Gastrocnemius medialis (tissue), 4 donors: ENCODE measurements around the gene AOC2. TPM values are rescaled to one million over a fixed set of nuclear protein-coding genes. Genes with fewer than 3 reads are reported as not detected.

Source experiments
- ATAC-seq, 2 donors: fragments of 150-250 bp; one replicate each; pipeline ENCODE4 v1.9.1; 2016
- DNase-seq, 2 donors: peaks; one replicate each; pipeline ENCODE4 v3.0.0-alpha.2; 2019
- H3K27ac ChIP-seq, 4 donors: fragments of 200-600 bp; sonication (generic); 1 replicate in 1 of 4; 2 replicates in 3 of 4; pipeline ENCODE4 v1.5.1; 2016 to 2018; ENCODE audit warnings: mild to moderate bottlenecking in 2 of 4, moderate library complexity in 1 of 4
- H3K27me3 ChIP-seq, 3 donors: fragments of 200-600 bp; sonication (generic) in 2 of 3; 1 replicate in 1 of 3; 2 replicates in 2 of 3; pipeline versions ENCODE4 v1.5.1 to v1.6.0; 2016 to 2019; ENCODE audit warnings: mild to moderate bottlenecking in 1 of 3, moderate library complexity in 1 of 3
- H3K36me3 ChIP-seq, 2 donors: fragments of 200-600 bp; sonication (generic) in 1 of 2; one replicate each; pipeline ENCODE4 v1.5.1; 2017 to 2018
- H3K4me1 ChIP-seq, 2 donors: fragments of 200-600 bp; sonication (generic) in 1 of 2; one replicate each; pipeline ENCODE4 v1.5.1; 2016 to 2017; ENCODE audit warnings: mild to moderate bottlenecking in 2 of 2
- H3K4me3 ChIP-seq, 4 donors: fragments of 200-600 bp; sonication (generic) in 3 of 4; 1 replicate in 1 of 4; 2 replicates in 3 of 4; pipeline ENCODE4 v1.5.1; 2016 to 2019; ENCODE audit warnings: mild to moderate bottlenecking in 2 of 4
- H3K9me3 ChIP-seq, 3 donors: fragments of 200-600 bp; sonication (generic) in 2 of 3; 1 replicate in 1 of 3; 2 replicates in 2 of 3; pipeline ENCODE4 v1.5.1; 2016 to 2019
- CTCF ChIP-seq, 5 experiments: fragments of 450-650 bp in 3 of 5; fragments of 200-600 bp in 2 of 5; sonication (generic) in 2 of 5; IDR thresholded peaks in 4 of 5; conservative IDR thresholded peaks in 1 of 5; 1 replicate in 4 of 5; 2 replicates in 1 of 5; pipeline ENCODE4 v1.5.1; 2016 to 2019; ENCODE audit warnings: antibody characterized with exemption in 5 of 5, mild to moderate bottlenecking in 3 of 5, moderate library complexity in 3 of 5
- POLR2A ChIP-seq, 2 donors: fragments of 450-650 bp; IDR thresholded peaks; one replicate each; pipeline ENCODE4 v1.6.1; 2017; ENCODE audit warnings: antibody characterized with exemption in 2 of 2, mild to moderate bottlenecking in 2 of 2, moderate library complexity in 2 of 2
- in situ Hi-C, 4 donors: fragments of 200-750 bp; cut with MboI; loops; one replicate each; pipeline versions ENCODE4 v1.15.0 to v1.8.0; 2017; ENCODE audit warnings: low sequenced_read_pairs in 4 of 4
- intact Hi-C: fragments of 100-400 bp; cut with DNase I; formaldehyde crosslinking; loops from one replicate; pipeline ENCODE4 v1.15.1; 2023; ENCODE audit warnings: low total_unique reads
- total RNA-seq, 4 donors: library from RNA; depleted of rRNA; stranded (reverse); fragments of >200 nt; gene quantifications; one replicate each; pipeline versions ENCODE4 v1.1.0 to v1.2.3, GENCODE V29; 2016

Gene AOC2
- total RNA-seq, 4 donors from 2014 or later = 0.81 to 1.2 (median 1.0) TPM

DNA sequence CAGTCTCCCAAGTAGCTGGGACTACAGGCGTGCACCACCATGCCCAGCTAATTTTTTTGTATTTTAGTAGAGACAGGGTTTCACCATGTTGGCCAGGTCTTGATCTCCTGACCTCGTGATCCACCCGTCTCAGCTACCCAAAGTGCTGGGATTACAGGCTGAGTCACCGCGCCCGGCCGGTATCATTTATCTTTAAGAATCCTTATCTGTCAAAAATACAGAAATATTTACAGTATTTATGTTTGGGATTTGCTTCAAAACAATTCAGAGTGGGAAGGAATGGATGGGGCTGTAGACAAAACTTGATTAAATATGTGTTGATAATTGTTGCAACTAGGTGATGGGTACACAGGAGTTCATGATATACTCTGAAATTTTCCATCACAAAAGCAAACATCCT is 23.2 kb upstream of the AOC2 start:
- Histone ChIP-seq H3K36me3 (peaks cover 7 to 56% of the 10 kb centered on the region in 2 donors), H3K27me3 (no peaks in the 10 kb centered on the region), H3K27ac (no peak overlapping the region), H3K9me3 (no peaks in the 10 kb centered on the region), H3K4me3 (no peak overlapping the region), H3K4me1 (peaks cover 13 to 14% of the 10 kb centered on the region in 2 donors)
- DNase-seq (no peak), ATAC-seq (no peak)
- intact Hi-C loops = loop anchor here (5.0 kb wide), 1 partner anchor 244 kb away; the partner anchor contains the start of gene PSMC3IP
- TF ChIP-seq CTCF (IDR thresholded peaks at IDR 0.05 in 4 of 5, conservative IDR thresholded peaks at IDR 0.05 in 1 of 5) (no peak), POLR2A (IDR thresholded peaks at IDR 0.05) (no peak)
- in situ Hi-C loops = loop anchor here in 1 of 4 donors (10.0 kb wide), 1 partner anchor 96 kb away; no protein-coding TSS in a partner anchor

DNA sequence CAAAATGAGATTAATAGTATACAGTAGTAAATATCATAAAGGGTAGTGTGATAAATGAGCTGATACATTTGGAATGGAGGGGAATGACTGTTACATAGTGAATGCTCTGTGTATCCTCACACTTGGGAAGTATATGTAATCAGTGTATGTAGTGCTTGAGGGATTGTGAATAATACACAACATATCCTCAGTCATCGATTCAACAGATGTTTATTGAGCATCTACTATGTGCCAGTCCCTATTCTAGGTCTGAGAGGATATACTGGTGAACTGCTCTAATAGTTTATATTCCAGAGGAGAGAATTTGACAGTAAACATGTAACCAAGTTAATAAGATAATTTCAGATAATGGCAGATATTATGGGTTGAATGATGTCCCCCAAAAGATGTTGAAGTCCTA is 16.9 kb upstream of the AOC2 start:
- H3K27me3 ChIP-seq = no peaks in the 10 kb centered on the region
- no peak overlapping the region for H3K4me3 ChIP-seq
- intact Hi-C loops = no loop called here
- no peak overlapping the region for H3K27ac ChIP-seq
- no peak for ATAC-seq
- TF ChIP-seq CTCF (IDR thresholded peaks at IDR 0.05 in 4 of 5, conservative IDR thresholded peaks at IDR 0.05 in 1 of 5) (no peak), POLR2A (IDR thresholded peaks at IDR 0.05) (no peak)
- in situ Hi-C loops = loop anchor here in 1 of 4 donors (10.0 kb wide), 1 partner anchor 103 kb away; no protein-coding TSS in a partner anchor
- peaks cover 20% of the 10 kb centered on the region in 2 donors for H3K4me1 ChIP-seq
- no peak for DNase-seq
- no peaks in the 10 kb centered on the region for H3K9me3 ChIP-seq
- H3K36me3 ChIP-seq = no peaks in the 10 kb centered on the region

DNA sequence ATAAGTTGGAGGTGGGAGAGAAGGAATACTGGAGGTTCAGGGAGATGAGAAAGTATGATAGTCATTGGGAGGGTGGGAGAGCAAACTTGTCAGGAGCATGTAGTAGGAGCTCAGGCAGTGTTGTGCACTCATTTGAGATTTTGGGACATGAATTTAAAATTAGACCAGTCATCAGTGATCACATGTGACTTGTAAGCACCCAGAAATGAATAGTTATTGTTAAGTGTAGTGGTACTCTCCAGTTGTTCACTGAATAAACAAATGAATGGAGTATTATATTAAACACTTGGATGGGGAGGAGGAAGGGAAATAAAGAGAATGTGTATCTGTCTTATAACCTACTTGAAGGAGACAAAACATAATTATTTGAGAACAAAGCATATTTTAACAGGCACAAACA is 13.4 kb upstream of the AOC2 start:
- peaks cover 0 to 13% of the 10 kb centered on the region in 2 donors for H3K36me3 ChIP-seq
- no peaks in the 10 kb centered on the region for H3K27me3 ChIP-seq
- DNase-seq (no peak), ATAC-seq (no peak)
- no peak overlapping the region for H3K27ac ChIP-seq
- H3K9me3 ChIP-seq = no peaks in the 10 kb centered on the region
- TF ChIP-seq CTCF (IDR thresholded peaks at IDR 0.05 in 4 of 5, conservative IDR thresholded peaks at IDR 0.05 in 1 of 5) (no peak), POLR2A (IDR thresholded peaks at IDR 0.05) (no peak)
- peaks cover 18 to 27% of the 10 kb centered on the region in 2 donors for H3K4me1 ChIP-seq
- H3K4me3 ChIP-seq = no peak overlapping the region
- intact Hi-C loops (loop anchor here (5.0 to 10.0 kb wide), 2 partner anchors 166 to 564 kb away; partner anchors contain the start of genes ARL4D and RPL27), in situ Hi-C loops (no loop called here)

- DNase-seq (no peak), ATAC-seq (no peak)
- H3K4me3 ChIP-seq = peak overlapping the region; percentile 77 to 97 (median 96)
- in situ Hi-C loops = no loop called here
- TF ChIP-seq CTCF (IDR thresholded peaks at IDR 0.05 in 4 of 5, conservative IDR thresholded peaks at IDR 0.05 in 1 of 5) (no peak), POLR2A (IDR thresholded peaks at IDR 0.05) (no peak)
- H3K36me3 ChIP-seq = peaks cover 0 to 27% of the 10 kb centered on the region in 2 donors
- no peaks in the 10 kb centered on the region for H3K9me3 ChIP-seq
- no peaks in the 10 kb centered on the region for H3K27me3 ChIP-seq
- H3K27ac ChIP-seq = peak overlapping the region; percentile 80 to 94 (median 89)
- intact Hi-C loops = loop anchor here (5.0 to 10.0 kb wide), 2 partner anchors 165 to 562 kb away; partner anchors contain the start of genes ARL4D and RPL27
- H3K4me1 ChIP-seq = peaks cover 18 to 27% of the 10 kb centered on the region in 2 donors
Measured at GRCh38 chr17:42832213-42832933, 12.0 kb upstream of the AOC2 start.
